Activated naive CD4-positive, alpha-beta T cell treated with anti-CD3 and anti-CD28 coated beads, Interleukin-2, amount 50 U/mL, for 24 hours (primary cell): ENCODE results near the gene ZNF862.

Source experiments
- H3K27ac Mint-ChIP-seq: one replicate; pipeline ENCODE4 v1.8.0; 2021; ENCODE audit warnings: mild to moderate bottlenecking, mixed read lengths
- H3K27me3 Mint-ChIP-seq: one replicate; pipeline ENCODE4 v1.8.0; 2021; ENCODE audit warnings: mixed read lengths
- H3K36me3 Mint-ChIP-seq: one replicate; pipeline ENCODE4 v1.8.0; 2021; ENCODE audit warnings: mixed read lengths
- H3K4me1 Mint-ChIP-seq: one replicate; pipeline ENCODE4 v1.8.0; 2021; ENCODE audit warnings: mixed read lengths
- H3K4me3 Mint-ChIP-seq: one replicate; pipeline ENCODE4 v1.8.0; 2021; ENCODE audit warnings: mild to moderate bottlenecking, mixed read lengths
- H3K9me3 Mint-ChIP-seq: one replicate; pipeline ENCODE4 v1.8.0; 2021; ENCODE audit warnings: mixed read lengths

Gene ZNF862

GRCh38 chr7:149817836-149818535, 20.2 kb upstream of the ZNF862 start:
- Mint-ChIP-seq H3K4me1 (no peaks in the 10 kb centered on the region), H3K36me3 (no peaks in the 10 kb centered on the region), H3K27ac (no peak overlapping the region), H3K27me3 (no peaks in the 10 kb centered on the region), H3K4me3 (no peak overlapping the region), H3K9me3 (no peaks in the 10 kb centered on the region)

GRCh38 chr7:149818536-149818840, 19.7 kb upstream of the ZNF862 start:
- no peak overlapping the region for H3K4me3 Mint-ChIP-seq
- H3K36me3 Mint-ChIP-seq = no peaks in the 10 kb centered on the region
- no peaks in the 10 kb centered on the region for H3K27me3 Mint-ChIP-seq
- H3K9me3 Mint-ChIP-seq = no peaks in the 10 kb centered on the region
- H3K4me1 Mint-ChIP-seq = no peaks in the 10 kb centered on the region
- no peak overlapping the region for H3K27ac Mint-ChIP-seq

GRCh38 chr7:149819141-149819960, 18.8 kb upstream of the ZNF862 start:
- H3K9me3 Mint-ChIP-seq = no peaks in the 10 kb centered on the region
- H3K4me1 Mint-ChIP-seq = no peaks in the 10 kb centered on the region
- H3K4me3 Mint-ChIP-seq = no peak overlapping the region
- no peaks in the 10 kb centered on the region for H3K36me3 Mint-ChIP-seq
- no peaks in the 10 kb centered on the region for H3K27me3 Mint-ChIP-seq
- no peak overlapping the region for H3K27ac Mint-ChIP-seq

DNA sequence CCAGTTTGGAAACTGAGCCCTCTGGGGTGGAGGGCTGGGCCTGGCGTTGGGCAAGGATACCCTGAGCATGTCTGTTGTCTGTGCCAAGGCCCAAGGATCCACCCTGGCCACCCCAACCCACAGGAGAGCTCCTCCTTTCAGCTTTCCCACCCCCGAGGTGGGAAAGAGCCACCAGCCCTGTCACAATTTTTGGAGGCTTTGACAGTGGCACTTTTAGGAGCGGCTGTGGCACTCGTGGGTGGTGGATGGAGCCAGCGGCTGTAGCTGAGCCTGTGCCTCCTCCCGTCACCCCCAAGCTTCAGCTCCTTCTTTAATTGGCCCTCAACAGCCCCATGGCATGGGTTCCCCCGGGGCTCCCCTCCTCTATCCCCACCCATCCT, 18.2 kb upstream of the ZNF862 start:
- H3K9me3 Mint-ChIP-seq = no peaks in the 10 kb centered on the region
- H3K27ac Mint-ChIP-seq = no peak overlapping the region
- H3K36me3 Mint-ChIP-seq = no peaks in the 10 kb centered on the region
- no peak overlapping the region for H3K4me3 Mint-ChIP-seq
- H3K27me3 Mint-ChIP-seq = no peaks in the 10 kb centered on the region
- no peaks in the 10 kb centered on the region for H3K4me1 Mint-ChIP-seq

DNA sequence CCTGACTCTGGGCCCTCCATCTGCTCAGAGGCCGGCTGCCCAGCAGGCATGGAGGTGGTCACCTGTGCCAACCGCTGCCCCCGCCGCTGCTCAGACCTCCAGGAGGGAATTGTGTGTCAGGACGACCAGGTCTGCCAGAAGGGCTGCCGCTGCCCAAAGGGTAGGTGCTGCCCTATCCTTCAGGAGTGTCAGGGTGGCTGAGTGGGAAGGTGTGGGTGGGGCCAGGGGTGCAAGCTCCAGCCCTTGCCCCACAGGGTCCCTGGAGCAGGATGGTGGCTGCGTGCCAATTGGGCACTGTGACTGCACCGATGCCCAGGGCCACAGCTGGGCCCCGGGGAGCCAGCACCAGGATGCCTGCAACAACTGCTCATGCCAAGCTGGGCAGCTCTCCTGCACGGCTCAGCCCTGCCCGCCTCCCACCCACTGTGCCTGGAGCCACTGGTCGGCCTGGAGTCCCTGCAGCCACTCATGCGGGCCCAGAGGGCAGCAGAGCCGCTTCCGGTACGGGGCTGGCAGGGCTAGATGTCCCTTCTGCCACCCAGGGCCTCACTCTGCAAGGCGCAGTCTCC, 17.5 kb upstream of the ZNF862 start:
- H3K4me3 Mint-ChIP-seq = no peak overlapping the region
- no peaks in the 10 kb centered on the region for H3K4me1 Mint-ChIP-seq
- no peaks in the 10 kb centered on the region for H3K36me3 Mint-ChIP-seq
- H3K27ac Mint-ChIP-seq = no peak overlapping the region
- H3K9me3 Mint-ChIP-seq = no peaks in the 10 kb centered on the region
- no peaks in the 10 kb centered on the region for H3K27me3 Mint-ChIP-seq

- H3K27me3 Mint-ChIP-seq = no peaks in the 10 kb centered on the region
- H3K9me3 Mint-ChIP-seq = no peaks in the 10 kb centered on the region
- H3K27ac Mint-ChIP-seq = no peak overlapping the region
- H3K36me3 Mint-ChIP-seq = no peaks in the 10 kb centered on the region
- H3K4me1 Mint-ChIP-seq = no peaks in the 10 kb centered on the region
- no peak overlapping the region for H3K4me3 Mint-ChIP-seq
Measured at GRCh38 chr7:149821191-149822148, 16.7 kb upstream of the ZNF862 start.

- Mint-ChIP-seq H3K9me3 (no peaks in the 10 kb centered on the region), H3K36me3 (no peaks in the 10 kb centered on the region), H3K27ac (no peak overlapping the region)
Measured at GRCh38 chr7:149822353-149822943, 15.7 kb upstream of the ZNF862 start.

GRCh38 chr7:149823191-149823630, 15.0 kb upstream of the ZNF862 start:
- H3K4me1 Mint-ChIP-seq = no peaks in the 10 kb centered on the region
- H3K4me3 Mint-ChIP-seq = no peak overlapping the region
- no peak overlapping the region for H3K27ac Mint-ChIP-seq
- no peaks in the 10 kb centered on the region for H3K27me3 Mint-ChIP-seq
- no peaks in the 10 kb centered on the region for H3K36me3 Mint-ChIP-seq
- no peaks in the 10 kb centered on the region for H3K9me3 Mint-ChIP-seq

More at GRCh38 chr7:149822353-149822943, 15.7 kb upstream of the ZNF862 start:
- Mint-ChIP-seq H3K27me3 (no peaks in the 10 kb centered on the region), H3K4me3 (no peak overlapping the region), H3K4me1 (no peaks in the 10 kb centered on the region)

DNA sequence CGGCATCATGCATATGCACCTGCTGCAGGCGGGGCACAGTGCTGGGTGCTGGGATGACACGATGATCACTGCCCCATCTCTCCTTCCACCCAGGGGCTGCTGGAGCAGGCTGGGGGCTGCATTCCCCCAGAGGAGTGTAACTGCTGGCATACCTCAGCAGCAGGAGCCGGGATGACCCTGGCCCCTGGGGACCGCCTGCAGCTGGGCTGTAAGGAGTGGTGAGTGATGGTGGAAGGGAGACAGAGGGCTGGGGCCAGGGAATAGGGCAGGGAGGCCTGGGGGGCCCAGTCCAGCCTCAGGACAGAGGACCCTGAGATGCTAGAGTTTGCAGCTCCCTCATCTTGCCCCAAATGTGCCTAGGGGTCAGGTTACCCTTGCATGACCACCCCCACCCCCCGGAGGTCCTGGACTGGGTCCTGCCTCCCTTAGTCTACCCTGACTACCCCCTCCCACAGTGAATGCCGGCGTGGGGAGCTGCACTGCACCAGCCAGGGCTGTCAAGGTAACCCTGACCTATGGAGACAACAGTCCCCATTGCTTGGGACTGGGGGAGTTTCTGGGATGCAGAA, 14.5 kb upstream of the ZNF862 start:
- Mint-ChIP-seq H3K27ac (no peak overlapping the region), H3K36me3 (no peaks in the 10 kb centered on the region), H3K4me1 (no peaks in the 10 kb centered on the region), H3K27me3 (no peaks in the 10 kb centered on the region), H3K4me3 (no peak overlapping the region), H3K9me3 (no peaks in the 10 kb centered on the region)

- Mint-ChIP-seq H3K9me3 (no peaks in the 10 kb centered on the region), H3K36me3 (no peaks in the 10 kb centered on the region), H3K27me3 (no peaks in the 10 kb centered on the region), H3K27ac (no peak overlapping the region), H3K4me1 (no peaks in the 10 kb centered on the region), H3K4me3 (no peak overlapping the region)
Measured at GRCh38 chr7:149824301-149824741, 13.9 kb upstream of the ZNF862 start.

DNA sequence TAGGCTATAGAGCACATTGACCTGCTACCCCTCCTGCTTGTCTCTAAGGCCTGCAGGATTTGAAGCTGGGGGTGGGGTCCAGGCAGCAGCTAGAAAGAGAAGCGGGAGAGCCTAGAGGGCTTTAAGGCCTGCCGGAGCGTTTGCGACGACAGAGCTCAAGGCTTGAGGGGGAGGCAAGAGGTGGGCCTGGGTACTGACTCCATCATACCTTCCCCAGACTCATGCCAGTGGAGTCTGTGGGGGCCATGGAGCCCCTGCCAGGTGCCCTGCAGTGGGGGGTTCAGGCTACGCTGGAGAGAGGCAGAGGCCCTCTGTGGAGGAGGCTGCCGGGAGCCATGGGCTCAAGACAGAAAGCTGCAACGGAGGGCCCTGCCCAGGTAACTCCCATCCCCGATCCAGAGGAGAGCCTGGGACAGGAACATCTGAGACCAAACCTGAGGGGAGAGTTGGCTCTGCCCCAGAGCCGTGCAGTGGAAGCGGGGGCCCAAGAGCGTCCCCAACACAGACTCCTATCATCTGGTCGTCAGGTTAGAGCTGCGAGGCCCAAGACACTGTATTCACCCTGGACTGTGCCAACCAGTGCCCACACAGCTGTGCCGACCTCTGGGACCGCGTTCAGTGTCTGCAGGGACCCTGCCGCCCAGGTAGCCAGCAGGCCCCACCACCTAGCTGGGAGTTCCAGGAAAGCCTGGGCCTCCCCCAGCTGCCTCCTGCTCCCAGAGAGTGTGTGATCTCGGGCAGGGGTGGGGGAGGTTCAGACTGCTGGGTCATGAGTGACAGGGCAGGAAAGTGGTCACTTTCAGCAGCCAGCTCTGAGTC, 13.2 kb upstream of the ZNF862 start:
- Mint-ChIP-seq H3K27ac (no peak overlapping the region), H3K4me3 (no peak overlapping the region), H3K27me3 (no peaks in the 10 kb centered on the region), H3K9me3 (no peaks in the 10 kb centered on the region), H3K4me1 (no peaks in the 10 kb centered on the region), H3K36me3 (no peaks in the 10 kb centered on the region)

- Mint-ChIP-seq H3K9me3 (no peaks in the 10 kb centered on the region), H3K27me3 (no peaks in the 10 kb centered on the region), H3K27ac (no peak overlapping the region), H3K4me1 (no peaks in the 10 kb centered on the region), H3K4me3 (no peak overlapping the region), H3K36me3 (no peaks in the 10 kb centered on the region)
Measured at GRCh38 chr7:149825567-149826343, 12.4 kb upstream of the ZNF862 start.

DNA sequence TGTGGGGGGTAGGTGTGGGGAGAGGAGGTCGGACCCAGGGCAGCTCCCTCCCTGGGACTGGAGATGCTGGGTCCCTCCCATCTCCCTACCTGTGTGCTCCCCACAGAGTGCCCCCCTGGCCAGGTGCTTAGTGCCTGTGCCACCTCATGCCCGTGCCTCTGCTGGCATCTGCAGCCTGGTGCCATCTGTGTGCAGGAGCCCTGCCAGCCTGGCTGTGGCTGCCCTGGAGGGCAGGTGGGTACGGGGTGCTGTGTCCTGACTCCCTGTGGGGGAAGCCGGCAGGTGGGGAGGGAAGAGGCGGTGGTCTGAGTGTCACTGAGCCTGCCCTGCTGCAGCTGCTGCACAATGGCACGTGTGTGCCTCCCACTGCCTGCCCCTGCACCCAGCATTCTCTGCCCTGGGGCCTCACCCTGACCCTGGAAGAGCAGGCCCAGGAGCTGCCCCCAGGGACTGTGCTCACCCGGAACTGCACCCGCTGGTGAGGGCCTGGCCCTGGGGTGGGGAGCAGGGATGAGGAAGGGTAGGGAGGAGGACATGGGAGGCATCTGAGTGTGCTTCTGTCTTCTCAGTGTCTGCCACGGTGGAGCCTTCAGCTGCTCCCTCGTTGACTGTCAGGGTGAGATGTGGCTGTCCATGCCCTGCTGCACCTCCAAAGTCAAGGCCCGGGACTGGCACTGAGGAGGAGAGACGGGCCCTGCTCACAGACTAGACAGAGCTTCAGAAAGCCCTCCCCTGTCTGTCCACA, 11.7 kb upstream of the ZNF862 start:
- H3K27ac Mint-ChIP-seq = no peak overlapping the region
- no peak overlapping the region for H3K4me3 Mint-ChIP-seq
- H3K4me1 Mint-ChIP-seq = no peaks in the 10 kb centered on the region
- no peaks in the 10 kb centered on the region for H3K9me3 Mint-ChIP-seq
- H3K27me3 Mint-ChIP-seq = no peaks in the 10 kb centered on the region
- no peaks in the 10 kb centered on the region for H3K36me3 Mint-ChIP-seq
